Activated CD8-positive, alpha-beta T cell treated with anti-CD3 and anti-CD28 coated beads for 36 hours (primary cell): ENCODE measurements around the gene TRABD2B. TPM values are rescaled to one million over a fixed set of nuclear protein-coding genes. Genes with fewer than 3 reads are reported as not detected.

Experiments
- ATAC-seq: fragments of 200-7000 bp; cut with Tn5 transposase; one replicate; pipeline ENCODE4 v1.10.0; 2021; ENCODE audit warnings: mild to moderate bottlenecking, moderate library complexity
- CTCF ChIA-PET: fragments of 350-600 bp; sonication (Branson Sonifier 250); formaldehyde crosslinking; loops from one replicate; lab custom pipeline; 2021; ENCODE audit warnings: antibody characterized with exemption; lab: Charles Lee
- POLR2A ChIA-PET: fragments of 350-600 bp; sonication (Branson Sonifier 250); formaldehyde crosslinking; loops from one replicate; lab custom pipeline; 2021; ENCODE audit warnings: antibody characterized with exemption; lab: Charles Lee
- DNase-seq: peaks from one replicate; pipeline ENCODE4 v3.0.0-alpha.2; 2020
- H3K27ac Mint-ChIP-seq: one replicate; pipeline ENCODE4 v1.8.0; 2021; ENCODE audit warnings: mild to moderate bottlenecking, mixed read lengths
- H3K27me3 Mint-ChIP-seq: one replicate; pipeline ENCODE4 v1.8.0; 2021; ENCODE audit warnings: mixed read lengths
- H3K36me3 Mint-ChIP-seq: one replicate; pipeline ENCODE4 v1.8.0; 2021; ENCODE audit warnings: low read depth, mixed read lengths
- H3K4me1 Mint-ChIP-seq: one replicate; pipeline ENCODE4 v1.8.0; 2021; ENCODE audit warnings: low read depth, mixed read lengths
- H3K4me3 Mint-ChIP-seq: one replicate; pipeline ENCODE4 v1.8.0; 2021; ENCODE audit warnings: mild to moderate bottlenecking, moderate library complexity, mixed read lengths
- H3K9me3 Mint-ChIP-seq: one replicate; pipeline ENCODE4 v1.8.0; 2021; ENCODE audit warnings: mixed read lengths
- CTCF ChIP-seq: fragments of 200-600 bp; IDR thresholded peaks from one replicate; pipeline ENCODE4 v1.8.0; 2022; ENCODE audit warnings: antibody characterized with exemption, mild to moderate bottlenecking
- intact Hi-C: fragments of 100-400 bp; cut with micrococcal nuclease; formaldehyde crosslinking; loops from one replicate; pipeline ENCODE4 v1.10.0; 2022
- total RNA-seq, 2 experiments: library from RNA; stranded (reverse); gene quantifications; one replicate each; pipeline ENCODE4 v1.2.3, GENCODE V29; 2021

TRABD2B gene
- total RNA-seq, 2 experiments from 2014 or later, result not detected

DNA sequence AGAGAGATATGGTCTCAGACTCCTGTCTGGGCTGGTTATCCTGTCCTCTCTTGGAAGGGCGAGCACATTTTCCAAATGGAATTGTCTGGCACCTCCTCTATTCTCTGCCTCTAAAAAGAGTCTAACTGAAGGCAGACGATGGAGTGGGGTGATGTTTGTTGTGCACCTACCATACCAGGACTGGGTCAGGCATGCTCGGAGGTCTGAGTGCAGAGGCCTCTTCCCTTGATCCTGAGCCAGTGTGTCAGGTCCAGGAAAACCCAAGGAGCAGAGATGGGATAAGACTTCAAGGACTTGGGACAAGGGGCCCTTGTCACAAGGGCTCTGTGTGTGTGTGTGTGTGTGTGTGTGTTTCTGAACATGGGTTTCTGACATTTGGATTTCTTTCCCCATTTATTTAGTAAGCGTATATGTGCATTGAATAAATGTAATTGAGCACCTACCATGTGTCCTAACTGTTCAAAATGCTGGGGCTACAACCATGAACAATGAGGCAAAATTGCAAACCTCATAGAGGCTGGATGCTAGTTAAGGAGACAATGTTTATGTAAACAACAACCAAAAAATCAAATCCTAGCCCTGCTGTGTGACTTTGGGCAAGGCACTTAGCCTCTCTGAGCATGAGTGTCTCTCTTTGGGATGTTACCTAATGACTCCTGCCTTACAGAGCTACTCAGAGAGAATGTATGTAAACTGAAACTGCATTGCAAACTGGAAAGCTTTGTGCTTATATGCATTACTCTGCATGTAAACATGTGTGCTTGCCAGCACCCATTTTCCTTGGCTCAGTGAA is 283.0 kb downstream of the TRABD2B start:
- CTCF ChIA-PET, result interaction anchor here (1.2 to 11.2 kb wide), 3 partner anchors 13 to 521 kb away, joined by 3 to 125 read pairs (median 31); partner anchors contain the start of gene FOXD2
- H3K27me3 Mint-ChIP-seq, result peaks cover 50% of the 10 kb centered on the region
- H3K36me3 Mint-ChIP-seq, result no peaks in the 10 kb centered on the region
- no peak for ATAC-seq
- intact Hi-C loops, result loop anchor here (10.0 kb wide), 1 partner anchor 189 kb away; no protein-coding TSS in a partner anchor
- peaks cover 7% of the 10 kb centered on the region for H3K4me1 Mint-ChIP-seq
- no peak for TF ChIP-seq CTCF
- H3K27ac Mint-ChIP-seq, result no peak overlapping the region
- no peak overlapping the region for H3K4me3 Mint-ChIP-seq
- no peak for DNase-seq
- no peaks in the 10 kb centered on the region for H3K9me3 Mint-ChIP-seq
- POLR2A ChIA-PET, result no interaction called here

DNA sequence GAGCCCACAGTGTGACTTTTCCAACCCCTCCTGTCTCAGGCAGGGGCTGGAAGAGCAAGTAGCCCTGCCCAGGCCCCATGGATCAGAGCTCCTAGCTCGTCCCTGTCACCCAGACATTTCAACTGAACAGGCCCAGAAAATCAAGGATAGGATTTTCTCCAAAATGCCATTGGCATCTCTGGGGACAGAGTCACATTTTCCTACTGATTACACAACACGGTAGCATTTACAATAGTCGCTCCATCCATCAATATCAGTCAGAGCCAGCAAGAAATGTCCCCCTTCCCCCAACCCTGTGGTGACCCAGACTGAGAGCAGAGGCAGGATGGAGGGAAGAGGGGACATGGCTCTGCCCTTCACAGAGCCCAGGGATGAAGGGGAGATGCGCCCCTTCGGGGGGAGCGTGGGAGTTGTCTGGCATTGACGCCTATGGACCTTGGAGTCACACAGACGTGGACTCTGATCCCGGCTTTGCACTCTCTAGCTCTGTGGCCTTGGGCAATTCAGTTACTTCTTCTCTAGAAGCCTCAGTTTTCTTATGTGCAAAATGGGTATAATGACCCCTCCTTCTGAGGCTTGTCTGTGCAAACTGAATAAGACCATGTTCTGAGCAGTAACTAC is 283.7 kb downstream of the TRABD2B start:
- ChIA-PET POLR2A (no interaction called here), CTCF (interaction anchor here (11.2 kb wide), 1 partner anchor 277 kb away, joined by 125 read pairs; the partner anchor contains the start of gene FOXD2)
- Mint-ChIP-seq H3K36me3 (no peaks in the 10 kb centered on the region), H3K4me1 (peaks cover 7% of the 10 kb centered on the region), H3K9me3 (no peaks in the 10 kb centered on the region), H3K27ac (no peak overlapping the region), H3K4me3 (no peak overlapping the region), H3K27me3 (peaks cover 55% of the 10 kb centered on the region)
- ATAC-seq, result no peak
- DNase-seq, result no peak
- intact Hi-C loops, result loop anchor here (10.0 kb wide), 1 partner anchor 189 kb away; no protein-coding TSS in a partner anchor
- TF ChIP-seq CTCF, result no peak

DNA sequence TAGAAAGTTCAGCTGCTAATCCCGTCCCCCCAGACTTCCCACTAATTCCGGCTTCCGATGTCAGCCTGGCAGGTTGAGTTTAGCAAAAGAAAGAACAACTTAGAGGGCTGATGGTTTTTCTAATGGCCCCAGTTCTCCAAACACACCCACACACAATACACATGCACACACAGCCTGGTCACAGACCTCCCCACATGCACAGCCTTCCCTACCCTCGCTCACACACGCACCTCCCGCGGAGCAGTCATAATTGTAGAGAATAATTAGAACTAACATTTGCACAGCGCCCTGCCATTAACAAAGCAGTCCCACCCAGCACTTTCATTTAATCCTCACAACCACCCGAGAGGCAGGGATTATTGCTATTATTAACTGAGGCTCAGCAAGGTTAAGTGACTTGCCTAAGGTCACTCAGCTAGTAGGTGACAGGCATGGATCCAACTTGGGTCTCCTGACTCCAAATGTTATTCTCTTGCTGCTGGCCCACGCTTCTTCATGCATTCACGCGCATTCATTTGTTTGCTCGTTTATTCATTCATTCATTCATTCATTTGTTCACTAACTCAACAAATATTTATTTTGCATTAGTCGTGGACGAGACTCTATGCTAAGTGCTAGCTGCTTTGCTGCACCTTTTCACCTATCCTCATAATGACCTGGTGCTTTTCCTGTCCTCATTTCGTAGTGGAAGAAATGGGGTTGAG is 284.4 kb downstream of the TRABD2B start:
- no peak for TF ChIP-seq CTCF
- no peak overlapping the region for H3K4me3 Mint-ChIP-seq
- POLR2A ChIA-PET, result interaction anchor here (0.5 kb wide), 1 partner anchor 255 kb away, joined by 3 read pairs; no protein-coding TSS in a partner anchor
- H3K9me3 Mint-ChIP-seq, result no peaks in the 10 kb centered on the region
- DNase-seq (no peak), ATAC-seq (no peak)
- peaks cover 10% of the 10 kb centered on the region for H3K4me1 Mint-ChIP-seq
- peaks cover 59% of the 10 kb centered on the region for H3K27me3 Mint-ChIP-seq
- intact Hi-C loops, result loop anchor here (10.0 kb wide), 1 partner anchor 188 kb away; no protein-coding TSS in a partner anchor
- no peak overlapping the region for H3K27ac Mint-ChIP-seq
- H3K36me3 Mint-ChIP-seq, result no peaks in the 10 kb centered on the region
- CTCF ChIA-PET, result interaction anchor here (3.0 to 11.2 kb wide), 2 partner anchors 277 to 281 kb away, joined by 14 to 125 read pairs; partner anchors contain the start of gene FOXD2

DNA sequence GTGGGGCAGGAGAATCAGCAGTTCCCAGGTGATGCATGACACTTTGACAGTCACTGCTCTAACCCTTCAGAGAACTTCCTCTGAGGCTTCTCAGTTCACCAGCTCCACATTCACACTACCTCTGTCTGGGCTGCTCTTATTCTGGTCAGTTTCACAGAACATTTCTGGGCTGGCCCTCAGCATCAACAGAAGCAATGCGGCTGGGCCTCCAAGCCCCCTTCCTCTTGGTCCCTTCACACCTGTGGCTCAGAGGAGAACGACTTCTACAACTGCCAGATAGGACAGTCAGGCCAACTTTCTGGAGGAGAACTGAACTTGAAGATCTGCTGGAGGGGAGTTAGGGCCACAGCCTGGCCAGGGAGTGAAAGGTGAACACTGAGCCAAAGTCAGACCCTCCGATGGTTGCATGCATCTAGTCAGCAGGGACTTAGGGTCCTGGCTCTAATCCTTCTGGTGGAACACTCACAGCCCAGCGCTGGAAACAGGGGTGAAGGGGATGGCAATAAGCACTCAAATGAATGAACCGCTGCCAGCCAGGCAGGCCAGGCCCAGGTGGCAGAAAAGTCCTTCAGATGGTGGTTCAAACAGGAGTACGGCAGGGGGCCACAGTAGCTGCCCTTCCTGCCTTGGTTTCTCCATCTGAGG is 285.2 kb downstream of the TRABD2B start:
- peaks cover 10% of the 10 kb centered on the region for H3K4me1 Mint-ChIP-seq
- H3K4me3 Mint-ChIP-seq, result no peak overlapping the region
- TF ChIP-seq CTCF, result no peak
- intact Hi-C loops, result loop anchor here (2.0 to 10.0 kb wide), 2 partner anchors 187 to 275 kb away; no protein-coding TSS in a partner anchor
- ChIA-PET POLR2A (no interaction called here), CTCF (interaction anchor here (0.9 to 11.2 kb wide), 7 partner anchors 8 to 323 kb away, joined by 3 to 125 read pairs (median 14); partner anchors contain the start of gene FOXD2)
- H3K36me3 Mint-ChIP-seq, result no peaks in the 10 kb centered on the region
- H3K27ac Mint-ChIP-seq, result no peak overlapping the region
- H3K9me3 Mint-ChIP-seq, result no peaks in the 10 kb centered on the region
- ATAC-seq (no peak), DNase-seq (no peak)
- H3K27me3 Mint-ChIP-seq, result peaks cover 62% of the 10 kb centered on the region
